Measurements from ENCODE around the gene TTC38. TPM values are rescaled to one million over a fixed set of nuclear protein-coding genes. Genes with fewer than 3 reads are reported as not detected.

Gene TTC38
- total RNA-seq, 1 experiment from 2014 or later: 31.5 TPM

GRCh38 chr22:46328797-46329196 is 61.0 kb downstream of the TTC38 start:
- peaks cover 24 to 82% (median 59%) of the 10 kb centered on the region in 3 experiments; a peak in 6 of 7 replicates for H3K36me3 Mint-ChIP-seq (ENCODE audit: insufficient read depth in 1 of 3, low read depth in 3 of 3)

More at GRCh38 chr22:46328797-46329196, 61.0 kb downstream of the TTC38 start:
- Histone ChIP-seq H3K4me2 (ENCODE audit: insufficient read depth, insufficient read length, low read length) (no peak overlapping the region), H3K23ac (ENCODE audit: insufficient read length, low read depth, low read length) (no peak overlapping the region), H2BK20ac (ENCODE audit: low read depth, low read length, poor library complexity, severe bottlenecking) (no peak overlapping the region), H3K27ac (ENCODE audit: insufficient read length, low read depth, low read length) (no peak overlapping the region), H2BK12ac (ENCODE audit: insufficient read length, low read depth, low read length) (no peak overlapping the region), H3K18ac (ENCODE audit: insufficient read length, low read depth, low read length) (no peak overlapping the region), H3K23me2 (ENCODE audit: insufficient read length, low read depth, low read length, poor library complexity, severe bottlenecking) (no peaks in the 10 kb centered on the region), H2AK5ac (ENCODE audit: insufficient read length, low read length) (no peak overlapping the region), H2AFZ (ENCODE audit: low read length) (no peak overlapping the region), H3K14ac (ENCODE audit: insufficient read depth, low read length) (no peak overlapping the region), H4K91ac (ENCODE audit: insufficient read length, low read depth, low read length) (no peak overlapping the region), H3K79me1 (ENCODE audit: insufficient read depth, low read depth, low read length, poor library complexity, severe bottlenecking) (no peaks in the 10 kb centered on the region), H4K5ac (ENCODE audit: insufficient read length, low read depth, low read length) (no peak overlapping the region), H3K27me3 (ENCODE audit: insufficient read depth, low read length) (no peaks in the 10 kb centered on the region), H4K20me1 (ENCODE audit: control insufficient read depth, insufficient read depth, insufficient read length) (no peaks in the 10 kb centered on the region), H3K9ac (ENCODE audit: extremely low read depth, insufficient read length, low read length) (no peak overlapping the region), H3K9me3 (ENCODE audit: control insufficient read depth, low read depth, low read length) (no peaks in the 10 kb centered on the region), H2BK5ac (ENCODE audit: insufficient read length, low read length) (no peak overlapping the region), H2BK120ac (ENCODE audit: low read depth, low read length, poor library complexity, severe bottlenecking) (no peak overlapping the region), H3T11ph (ENCODE audit: low read length) (no peak overlapping the region), H3K4ac (ENCODE audit: low read depth, low read length) (no peak overlapping the region), H3K4me1 (ENCODE audit: insufficient read depth, low read length) (no peaks in the 10 kb centered on the region), H2BK15ac (ENCODE audit: low read depth, low read length) (no peak overlapping the region), H3K56ac (ENCODE audit: insufficient read length, low read depth, low read length) (no peak overlapping the region), H3K79me2 (ENCODE audit: insufficient read depth, low read length) (no peaks in the 10 kb centered on the region), H4K8ac (replicated peaks; ENCODE audit: insufficient read length, low read depth, low read length) (no peak overlapping the region)
- Mint-ChIP-seq H3K4me1 (peaks cover 0 to 6% of the 10 kb centered on the region in 2 experiments; a peak in 1 of 4 replicates), H3K27ac (no peak overlapping the region), H3K27me3 (ENCODE audit: low read depth) (no peaks in the 10 kb centered on the region), H3K9me3 (no peaks in the 10 kb centered on the region), H3K4me3 (no peak overlapping the region)
- no peak for DNase-seq
- no CpG with 5 or more reads among the region's 11 CpGs for WGBS (ENCODE audit: extremely low coverage, insufficient read length, low lambda C conversion rate)
- no peak for TF ChIP-seq CTCF (conservative IDR thresholded peaks at IDR 0.05)

Measured in H9 (cell line).